Duodenal mucosa (tissue), 2 donors: ENCODE results near the gene CRTAP.
"Not testable (repeated sequence)": the region's sequence is repeated elsewhere in the genome, so short reads cannot be mapped to it uniquely, and the experiment has no call there.

Source experiments
- H3K27ac ChIP-seq: one replicate; pipeline ENCODE4 v1.7.0; 2013; ENCODE audit warnings: low read depth, low read length
- H3K27me3 ChIP-seq, 2 donors: one replicate each; pipeline ENCODE4 v1.7.0; 2013; ENCODE audit warnings: low read length in 2 of 2, control low read depth in 1 of 2; ENCODE audit not compliant: insufficient read depth in 2 of 2, control insufficient read depth in 1 of 2
- H3K36me3 ChIP-seq, 2 donors: one replicate each; pipeline ENCODE4 v1.7.0; 2013; ENCODE audit warnings: low read length in 2 of 2, control low read depth in 1 of 2; ENCODE audit not compliant: insufficient read depth in 2 of 2, control insufficient read depth in 1 of 2
- H3K4me1 ChIP-seq, 2 donors: one replicate each; pipeline ENCODE4 v1.7.0; 2013; ENCODE audit warnings: low read length in 2 of 2, control low read depth in 1 of 2; ENCODE audit not compliant: insufficient read depth in 2 of 2, control insufficient read depth in 1 of 2
- H3K4me3 ChIP-seq, 2 donors: one replicate each; pipeline ENCODE4 v1.7.0; 2013; ENCODE audit warnings: low read length in 2 of 2, low read depth in 1 of 2
- H3K9ac ChIP-seq, 2 donors: one replicate each; pipeline ENCODE4 v1.7.0; 2013; ENCODE audit warnings: low read length in 2 of 2, low read depth in 1 of 2
- H3K9me3 ChIP-seq, 2 donors: one replicate each; pipeline ENCODE4 v1.7.0; 2013; ENCODE audit warnings: low read length in 2 of 2, control low read depth in 1 of 2; ENCODE audit not compliant: control insufficient read depth in 1 of 2

The CRTAP gene

DNA sequence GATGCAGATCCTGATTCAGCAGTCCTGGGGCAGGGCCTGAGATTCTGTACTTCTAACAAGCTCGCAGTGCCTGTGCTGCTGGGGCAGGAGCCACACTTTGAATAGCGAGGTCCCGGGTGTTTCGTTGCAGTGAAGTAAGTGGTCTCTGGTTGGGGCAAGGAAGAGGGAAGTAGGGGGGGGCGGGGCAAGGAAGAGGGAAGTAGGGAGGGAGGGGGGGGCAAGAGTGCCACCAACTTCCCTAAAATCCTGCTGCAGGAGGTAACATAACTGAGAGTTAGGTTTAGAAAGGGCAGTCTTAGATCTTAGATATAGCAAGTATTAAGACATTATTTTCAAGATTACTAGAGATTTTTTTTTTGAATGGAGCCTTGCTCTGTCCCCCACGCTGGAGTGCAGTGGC is 35.5 kb downstream of the CRTAP start:
- Histone ChIP-seq H3K9ac (no peak overlapping the region), H3K27me3 (no peaks in the 10 kb centered on the region), H3K4me1 (peaks cover 0 to 3% of the 10 kb centered on the region in 2 donors), H3K4me3 (no peak overlapping the region), H3K9me3 (no peaks in the 10 kb centered on the region), H3K36me3 (peaks cover 4 to 7% of the 10 kb centered on the region in 2 donors), H3K27ac (no peak overlapping the region)

DNA sequence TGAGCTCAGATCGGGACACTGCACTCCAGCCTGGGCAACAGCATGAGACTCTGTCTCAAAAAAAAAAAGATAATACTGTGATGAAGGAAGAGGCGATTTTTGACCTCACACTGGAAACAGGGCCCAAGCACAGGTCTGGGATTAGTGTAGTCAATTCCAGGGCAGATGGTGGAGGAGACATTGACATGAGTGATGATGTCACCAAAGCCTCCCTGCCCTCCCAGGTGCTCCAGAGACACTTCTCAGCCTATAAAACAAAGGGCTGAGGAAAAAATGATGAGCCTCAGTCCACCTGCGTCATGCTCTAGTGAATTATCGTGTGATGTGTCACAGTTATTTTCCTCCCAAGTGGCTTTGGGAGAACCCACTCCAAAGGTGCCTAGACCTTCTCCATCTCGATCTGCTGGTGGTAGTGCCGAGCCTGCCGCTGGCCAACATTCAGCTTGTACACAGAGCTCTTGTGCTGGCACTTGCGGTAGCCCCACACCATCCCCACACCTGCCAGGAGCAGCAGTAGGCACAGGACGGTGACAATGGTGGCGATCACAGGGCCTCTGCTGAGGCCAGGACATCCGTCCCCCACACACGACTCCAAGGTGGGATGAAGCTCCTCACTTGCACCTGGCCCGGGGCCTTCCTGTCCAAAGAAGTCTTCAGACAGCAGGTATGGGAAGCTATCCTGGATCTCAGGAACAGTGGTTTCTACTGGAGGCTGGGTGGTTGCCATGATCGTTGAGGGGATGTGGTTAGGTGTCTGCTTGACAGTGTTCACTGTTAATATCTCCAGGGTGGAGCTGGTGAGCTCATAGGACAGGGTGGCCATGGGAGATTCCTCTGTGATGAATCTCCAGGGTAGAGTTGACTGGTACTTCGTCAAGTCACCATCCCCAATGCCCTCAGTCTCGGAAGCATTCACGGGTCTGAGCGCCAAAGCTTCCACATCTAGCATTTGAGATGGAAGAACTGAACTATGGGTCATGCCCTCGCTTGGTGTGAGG is 38.8 kb downstream of the CRTAP start:
- Histone ChIP-seq H3K4me1 (peaks cover 0 to 3% of the 10 kb centered on the region in 2 donors), H3K27me3 (no peaks in the 10 kb centered on the region), H3K9me3 (no peaks in the 10 kb centered on the region), H3K36me3 (no peaks in the 10 kb centered on the region), H3K4me3 (no peak overlapping the region), H3K27ac (no peak overlapping the region), H3K9ac (no peak overlapping the region)

DNA sequence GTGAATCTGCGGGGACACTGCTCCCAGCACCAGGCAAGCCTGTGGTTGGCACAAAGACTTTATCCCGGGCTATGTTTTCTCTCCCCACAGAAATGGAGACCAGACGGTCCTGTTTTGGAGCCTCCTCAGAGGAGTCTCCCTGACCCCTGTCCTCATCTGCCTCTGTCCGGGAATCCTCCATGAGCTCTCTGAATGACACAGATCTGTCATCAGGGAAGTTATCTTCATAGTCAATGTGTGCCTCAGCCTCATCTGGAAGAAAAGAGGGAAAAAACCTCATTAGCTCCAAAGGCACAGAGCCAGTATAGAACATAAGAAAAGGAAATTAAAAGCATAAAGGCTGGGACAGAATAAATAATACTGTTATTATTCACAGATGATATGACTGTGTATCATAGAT is 40.0 kb downstream of the CRTAP start:
- Histone ChIP-seq H3K9ac (no peak overlapping the region), H3K36me3 (no peaks in the 10 kb centered on the region), H3K4me3 (no peak overlapping the region), H3K27ac (no peak overlapping the region), H3K4me1 (peaks cover 0 to 3% of the 10 kb centered on the region in 2 donors), H3K9me3 (no peaks in the 10 kb centered on the region), H3K27me3 (no peaks in the 10 kb centered on the region)

DNA sequence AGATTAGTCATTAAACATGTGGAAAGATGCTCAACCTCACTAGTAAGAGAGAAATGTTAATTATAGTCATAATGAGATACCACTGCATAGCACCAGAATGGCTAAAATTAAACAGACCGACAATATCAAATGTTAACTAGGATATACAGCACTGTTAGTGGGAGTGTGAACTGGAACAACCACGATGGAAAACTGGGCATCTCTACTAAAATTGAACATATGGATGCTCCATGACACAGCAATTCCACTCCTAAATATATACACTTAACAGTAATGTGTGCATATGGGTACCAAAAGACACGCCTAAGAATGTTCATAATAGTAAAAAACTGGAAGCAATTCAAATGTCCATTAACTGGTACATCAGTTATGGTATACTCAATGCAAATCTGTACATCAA is 41.5 kb downstream of the CRTAP start:
- H3K27ac ChIP-seq: no peak overlapping the region

DNA sequence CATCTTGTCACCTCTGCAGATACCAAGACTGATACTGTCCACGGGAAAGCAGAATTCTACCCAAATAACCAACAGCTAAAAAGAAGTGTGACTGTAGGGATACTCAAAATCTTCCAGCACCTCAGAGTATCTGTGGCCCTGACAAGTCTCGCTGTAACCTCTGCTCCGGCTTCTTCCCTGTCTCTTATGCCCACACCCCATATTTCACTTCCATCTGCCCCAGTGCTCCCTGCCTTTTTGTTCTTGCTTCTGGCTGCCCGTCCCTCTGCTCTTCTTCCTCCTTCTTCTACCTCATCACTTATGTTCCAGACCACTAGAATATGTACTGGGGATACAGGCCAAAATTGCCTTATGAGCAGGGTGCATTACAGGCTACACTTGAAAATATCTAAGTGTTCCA is 45.4 kb downstream of the CRTAP start:
- Histone ChIP-seq H3K4me1 (no peaks in the 10 kb centered on the region), H3K27ac (no peak overlapping the region)

More for the DNA sequence above, 41.5 kb downstream of the CRTAP start:
- Histone ChIP-seq H3K36me3 (no peaks in the 10 kb centered on the region), H3K4me3 (no peak overlapping the region), H3K4me1 (no peaks in the 10 kb centered on the region), H3K27me3 (no peaks in the 10 kb centered on the region), H3K9me3 (no peaks in the 10 kb centered on the region), H3K9ac (no peak overlapping the region)

DNA sequence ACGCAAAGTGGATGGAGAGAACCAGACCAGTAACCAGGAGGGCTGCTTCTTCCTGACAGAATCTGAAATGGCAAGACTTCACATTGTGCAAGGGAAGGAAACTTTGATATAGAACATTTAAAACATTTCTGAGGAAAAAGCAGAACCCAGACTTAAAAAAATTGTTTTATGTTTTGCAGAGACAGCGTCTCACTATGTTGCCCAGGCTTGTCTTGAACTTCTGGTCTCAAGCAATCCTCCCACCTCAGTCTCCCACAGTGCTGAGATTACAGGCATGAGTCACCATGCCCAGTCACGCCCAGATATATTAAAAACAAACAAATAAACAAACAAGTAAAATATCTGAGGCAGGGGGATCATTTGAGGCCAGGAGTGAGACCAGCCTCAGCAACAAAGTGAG is 46.2 kb downstream of the CRTAP start:
- Histone ChIP-seq H3K27me3 (no peaks in the 10 kb centered on the region), H3K27ac (no peak overlapping the region), H3K4me3 (no peak overlapping the region), H3K4me1 (no peaks in the 10 kb centered on the region), H3K9me3 (no peaks in the 10 kb centered on the region), H3K36me3 (no peaks in the 10 kb centered on the region), H3K9ac (no peak overlapping the region)

More for the DNA sequence above, 45.4 kb downstream of the CRTAP start:
- no peaks in the 10 kb centered on the region for H3K27me3 ChIP-seq
- no peaks in the 10 kb centered on the region for H3K36me3 ChIP-seq
- no peaks in the 10 kb centered on the region for H3K9me3 ChIP-seq
- H3K4me3 ChIP-seq: no peak overlapping the region
- H3K9ac ChIP-seq: no peak overlapping the region

DNA sequence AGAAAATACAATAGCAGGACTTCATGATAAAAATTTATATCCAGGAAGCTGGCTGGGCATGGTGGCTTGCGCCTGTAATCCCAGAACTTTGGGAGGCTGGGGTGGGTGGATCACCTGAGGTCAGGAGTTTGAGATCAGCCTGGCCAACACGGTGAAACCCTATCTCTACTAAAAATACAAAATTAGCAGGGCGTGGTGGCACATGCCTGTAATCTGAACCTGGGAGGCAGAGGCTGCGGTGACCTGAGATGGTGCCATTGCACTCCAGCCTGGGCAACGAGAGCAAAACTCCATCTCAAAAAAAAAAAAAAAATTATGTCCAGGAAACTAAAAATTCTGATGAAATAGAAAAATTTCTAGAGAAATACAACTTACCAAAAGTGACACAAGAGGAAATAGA is 48.8 kb downstream of the CRTAP start:
- H3K27ac ChIP-seq, H3K4me1 ChIP-seq: not testable (repeated sequence)

DNA sequence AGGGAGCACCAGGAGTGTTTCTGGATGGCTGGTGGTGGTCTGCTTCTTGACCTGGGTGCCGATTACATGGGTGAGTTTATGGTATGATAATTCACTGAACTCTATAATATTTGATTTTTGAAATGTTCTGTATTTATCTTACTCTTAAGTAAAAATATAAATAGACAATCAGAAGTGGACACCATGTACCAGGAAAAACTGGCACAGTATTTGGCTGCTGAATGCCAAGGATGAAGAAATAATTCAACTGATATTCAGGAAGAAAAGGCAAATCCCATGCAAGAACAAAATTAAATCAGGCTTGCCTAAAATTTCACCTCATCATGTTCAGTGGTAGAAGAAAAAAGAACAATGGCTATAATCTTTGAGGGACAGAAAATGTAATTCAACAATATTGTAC is 51.6 kb downstream of the CRTAP start:
- no peaks in the 10 kb centered on the region for H3K9me3 ChIP-seq

More for the DNA sequence above, 48.8 kb downstream of the CRTAP start:
- H3K9me3 ChIP-seq, H3K9ac ChIP-seq, H3K27me3 ChIP-seq, H3K36me3 ChIP-seq, H3K4me3 ChIP-seq: not testable (repeated sequence)

DNA sequence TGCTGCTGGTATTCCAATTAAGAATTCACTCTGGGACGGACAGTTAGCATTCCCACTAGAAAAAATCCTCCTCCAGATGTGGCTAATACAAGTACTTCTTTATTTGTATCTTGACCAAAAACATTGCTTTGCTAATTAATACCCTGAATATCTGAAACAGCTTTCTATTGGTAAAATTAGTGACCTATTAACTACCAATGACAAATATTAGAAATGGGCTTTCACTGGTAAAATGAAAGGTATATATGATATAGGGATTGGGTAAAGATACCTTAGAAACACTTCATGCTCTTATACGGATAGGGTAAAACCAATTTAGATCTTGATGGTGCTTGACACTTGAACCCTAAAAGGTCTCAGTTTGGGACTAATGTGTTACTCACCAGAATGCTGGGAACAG is 52.3 kb downstream of the CRTAP start:
- no peak overlapping the region for H3K9ac ChIP-seq
- no peaks in the 10 kb centered on the region for H3K36me3 ChIP-seq
- H3K27me3 ChIP-seq: no peaks in the 10 kb centered on the region
- H3K4me1 ChIP-seq: no peaks in the 10 kb centered on the region
- no peak overlapping the region for H3K27ac ChIP-seq
- no peaks in the 10 kb centered on the region for H3K9me3 ChIP-seq
- no peak overlapping the region for H3K4me3 ChIP-seq

More for the DNA sequence above, 51.6 kb downstream of the CRTAP start:
- no peaks in the 10 kb centered on the region for H3K27me3 ChIP-seq
- H3K36me3 ChIP-seq: no peaks in the 10 kb centered on the region
- H3K4me1 ChIP-seq: no peaks in the 10 kb centered on the region
- no peak overlapping the region for H3K9ac ChIP-seq
- H3K27ac ChIP-seq: no peak overlapping the region
- H3K4me3 ChIP-seq: no peak overlapping the region

DNA sequence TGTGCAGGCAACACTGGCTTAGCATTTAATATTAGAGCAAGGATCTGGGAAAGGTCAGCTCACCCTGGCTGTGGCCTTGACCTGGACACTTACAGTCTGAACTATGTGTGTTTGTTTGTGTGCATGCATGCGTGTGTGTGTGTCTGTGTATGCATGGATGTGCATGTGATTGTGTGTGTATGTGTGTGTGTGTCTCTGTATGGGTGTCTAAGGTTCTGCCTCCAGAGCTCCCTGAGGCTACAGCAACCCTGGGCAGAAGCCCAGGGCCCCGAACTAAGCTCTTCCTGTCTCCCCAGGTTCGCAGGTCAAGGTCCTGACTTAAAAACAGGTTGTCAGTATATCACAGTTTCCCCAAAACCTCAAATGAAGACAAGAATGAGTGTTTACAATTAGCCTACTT is 53.5 kb downstream of the CRTAP start:
- no peaks in the 10 kb centered on the region for H3K4me1 ChIP-seq
- H3K27me3 ChIP-seq: no peaks in the 10 kb centered on the region
- no peaks in the 10 kb centered on the region for H3K36me3 ChIP-seq
- no peak overlapping the region for H3K27ac ChIP-seq
- H3K9me3 ChIP-seq: no peaks in the 10 kb centered on the region
- no peak overlapping the region for H3K4me3 ChIP-seq
- H3K9ac ChIP-seq: no peak overlapping the region
